ENCODE measurements around the gene SRSF6.

SRSF6 gene

DNA sequence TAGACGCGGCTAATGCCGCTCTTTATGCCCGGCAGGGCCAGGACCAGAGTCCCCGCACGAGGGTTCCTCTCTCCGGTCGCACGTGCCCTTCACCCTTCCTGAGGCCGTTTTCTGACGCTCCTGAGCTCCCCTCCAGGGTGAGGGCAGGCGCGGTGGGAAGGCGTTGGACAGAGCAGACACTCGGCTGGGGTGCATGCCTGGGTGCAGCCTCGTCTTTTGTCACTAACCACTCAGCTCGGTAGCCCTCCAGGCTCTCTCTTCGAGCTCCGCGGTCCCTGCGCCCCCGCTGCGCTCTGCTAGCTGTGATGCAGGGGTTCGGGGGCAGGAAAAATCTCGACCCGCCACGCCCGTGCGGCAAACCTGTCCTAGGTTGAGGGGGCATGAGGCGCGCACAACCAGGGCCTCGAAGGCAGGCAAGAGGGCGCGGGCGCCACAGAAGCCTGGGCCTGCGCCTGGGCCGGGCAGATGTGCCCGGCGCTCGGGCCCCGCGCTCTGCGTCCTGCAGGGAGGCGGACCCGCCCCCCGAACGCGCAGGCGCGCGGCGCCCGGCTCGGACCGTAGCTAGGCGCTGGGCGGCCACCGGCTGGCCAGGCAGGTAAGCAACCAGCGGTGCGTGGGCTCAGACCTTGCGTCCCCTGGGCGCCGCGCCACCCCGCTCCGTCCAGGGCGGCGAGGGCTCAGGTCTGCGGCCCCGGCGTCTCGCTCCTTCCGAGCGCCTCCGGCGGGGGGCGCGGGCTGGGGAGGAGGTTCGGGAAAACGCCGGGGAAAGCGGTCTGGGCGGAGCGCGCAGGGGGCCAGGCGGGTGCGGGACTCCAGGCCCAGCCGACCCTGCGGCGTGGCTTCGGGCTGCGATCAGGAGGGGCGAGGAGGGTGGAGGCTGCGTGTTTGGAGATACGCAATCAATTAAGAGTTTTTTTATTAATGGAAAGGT, 49.7 kb downstream of the SRSF6 start, which contains the start of gene L3MBTL1:
Gene L3MBTL1 (plus strand): TSS at position 548 of the 931 bp plus-strand sequence. CDS start 5,807 bp downstream, outside the sequence.
- CTCF ChIA-PET, result interaction anchor here (0.7 kb wide), 1 partner anchor 43 kb away, joined by 3 read pairs; no protein-coding TSS in a partner anchor
- peak; percentile 65 for DNase-seq (ENCODE audit: extremely low spot score)
- POLR2A ChIA-PET, result no interaction called here
- TF ChIP-seq, protein P1, sequence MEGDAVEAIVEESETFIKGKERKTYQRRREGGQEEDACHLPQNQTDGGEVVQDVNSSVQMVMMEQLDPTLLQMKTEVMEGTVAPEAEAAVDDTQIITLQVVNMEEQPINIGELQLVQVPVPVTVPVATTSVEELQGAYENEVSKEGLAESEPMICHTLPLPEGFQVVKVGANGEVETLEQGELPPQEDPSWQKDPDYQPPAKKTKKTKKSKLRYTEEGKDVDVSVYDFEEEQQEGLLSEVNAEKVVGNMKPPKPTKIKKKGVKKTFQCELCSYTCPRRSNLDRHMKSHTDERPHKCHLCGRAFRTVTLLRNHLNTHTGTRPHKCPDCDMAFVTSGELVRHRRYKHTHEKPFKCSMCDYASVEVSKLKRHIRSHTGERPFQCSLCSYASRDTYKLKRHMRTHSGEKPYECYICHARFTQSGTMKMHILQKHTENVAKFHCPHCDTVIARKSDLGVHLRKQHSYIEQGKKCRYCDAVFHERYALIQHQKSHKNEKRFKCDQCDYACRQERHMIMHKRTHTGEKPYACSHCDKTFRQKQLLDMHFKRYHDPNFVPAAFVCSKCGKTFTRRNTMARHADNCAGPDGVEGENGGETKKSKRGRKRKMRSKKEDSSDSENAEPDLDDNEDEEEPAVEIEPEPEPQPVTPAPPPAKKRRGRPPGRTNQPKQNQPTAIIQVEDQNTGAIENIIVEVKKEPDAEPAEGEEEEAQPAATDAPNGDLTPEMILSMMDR (IDR thresholded peaks at IDR 0.05; ENCODE audit: control extremely low read depth, extremely low read depth, low read depth, missing control alignments), result no peak

DNA sequence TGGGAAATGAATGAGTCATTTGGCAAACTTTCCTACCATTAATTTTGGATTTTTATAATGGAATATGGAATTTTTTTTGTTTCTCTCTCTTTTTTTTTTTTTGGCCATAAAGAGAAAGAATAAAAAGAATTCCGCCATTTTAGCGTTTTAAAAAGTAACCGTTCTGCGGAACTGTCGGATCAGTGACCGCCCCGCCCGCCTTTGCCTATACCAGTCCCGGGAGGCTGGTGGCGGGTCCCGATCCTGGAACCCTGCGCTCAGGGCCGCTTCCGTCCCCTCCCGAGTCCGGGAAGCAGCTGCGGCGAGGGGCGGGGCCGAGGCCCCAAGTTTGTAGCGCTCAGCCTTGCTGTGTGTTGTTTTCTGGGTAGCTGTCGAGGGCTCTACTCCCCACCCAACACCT, 50.4 kb downstream of the SRSF6 start:
- ChIA-PET CTCF (no interaction called here), POLR2A (no interaction called here)
- TF ChIP-seq, protein P1 (IDR thresholded peaks at IDR 0.05; ENCODE audit: control extremely low read depth, extremely low read depth, low read depth, missing control alignments), result no peak
- no peak for DNase-seq (ENCODE audit: extremely low spot score)

DNA sequence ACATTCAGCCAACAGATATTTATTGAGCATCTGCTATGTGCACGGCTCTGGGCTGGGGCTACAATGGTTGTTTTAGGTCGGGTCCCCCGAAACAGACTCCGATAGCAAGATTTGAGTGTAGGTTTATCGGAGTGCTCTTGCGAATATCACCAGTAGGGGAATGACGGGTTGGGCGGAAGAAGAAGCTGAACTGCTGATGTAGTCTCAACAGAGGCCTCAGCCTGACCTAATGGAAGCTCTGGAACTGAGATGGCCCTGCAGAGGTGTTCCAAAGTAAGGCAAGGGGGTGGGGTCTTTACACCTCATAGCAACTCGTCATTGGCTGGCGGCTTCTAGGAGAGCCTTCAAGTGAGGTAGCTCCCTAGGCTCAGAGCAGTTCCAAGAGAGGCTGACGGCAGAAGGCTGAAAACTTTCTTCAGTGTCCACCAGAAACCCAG, 50.9 kb downstream of the SRSF6 start:
- ChIA-PET POLR2A (no interaction called here), CTCF (no interaction called here)
- TF ChIP-seq, protein P1 (IDR thresholded peaks at IDR 0.05; ENCODE audit: control extremely low read depth, extremely low read depth, low read depth, missing control alignments), result no peak
- DNase-seq (ENCODE audit: extremely low spot score), result no peak

DNA sequence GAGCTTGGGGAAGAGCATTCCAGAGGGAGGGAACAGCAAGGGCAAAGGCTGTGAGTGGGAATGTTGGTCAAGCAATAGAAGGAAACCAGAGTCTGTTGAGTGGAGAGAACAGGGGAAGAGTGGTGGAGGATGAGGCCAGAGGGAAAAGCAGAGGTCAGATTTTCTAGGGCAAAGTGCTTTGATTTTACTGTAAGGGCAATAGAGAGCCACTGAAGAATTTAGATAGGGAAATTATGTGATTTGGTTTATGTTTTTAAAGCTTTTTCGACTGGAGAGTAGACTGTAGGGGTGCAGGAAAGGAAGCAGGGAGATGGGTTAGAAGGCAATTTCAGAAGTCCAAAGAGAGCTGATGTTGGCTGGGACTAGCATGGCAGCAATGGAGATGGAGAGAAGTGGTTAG, 54.2 kb downstream of the SRSF6 start:
- POLR2A ChIA-PET, result no interaction called here
- no peak for DNase-seq (ENCODE audit: extremely low spot score)
- TF ChIP-seq, protein P1 (IDR thresholded peaks at IDR 0.05; ENCODE audit: control extremely low read depth, extremely low read depth, low read depth, missing control alignments), result no peak
- CTCF ChIA-PET, result no interaction called here

DNA sequence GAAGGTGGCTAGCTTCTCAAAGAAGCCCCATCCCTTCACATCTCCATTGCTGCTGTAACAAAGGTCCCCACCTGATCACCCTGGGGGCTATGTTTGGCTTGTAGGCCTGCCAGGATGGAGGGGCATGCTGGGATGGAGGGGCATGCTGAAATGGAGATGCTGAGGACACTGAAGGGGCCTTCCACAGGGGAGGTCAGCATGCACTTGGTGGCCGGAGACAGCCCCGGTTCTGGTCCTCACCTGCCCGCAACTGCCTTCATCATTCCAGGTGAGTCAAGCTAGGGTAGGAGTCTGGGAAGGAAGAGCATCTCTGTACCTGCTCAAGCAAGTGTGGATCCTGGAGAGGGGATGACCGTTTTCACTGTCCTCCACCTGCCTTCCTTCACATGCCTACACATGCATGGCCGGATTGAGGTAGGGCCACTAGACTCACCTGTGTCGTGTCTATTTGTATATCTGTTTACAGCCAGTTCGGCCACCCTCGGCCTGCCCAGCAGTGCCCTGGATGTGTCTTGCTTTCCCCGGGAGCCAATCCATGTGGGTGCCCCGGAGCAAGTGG, 55.8 kb downstream of the SRSF6 start:
- POLR2A ChIA-PET, result interaction anchor here (1.0 to 1.4 kb wide), 2 partner anchors 52 to 56 kb away, joined by 3 to 5 read pairs; partner anchors contain the start of gene SRSF6
- CTCF ChIA-PET, result interaction anchor here (1.1 to 3.5 kb wide), 6 partner anchors 15 to 173 kb away, joined by 3 to 13 read pairs (median 6); partner anchors contain the start of gene SRSF6
- DNase-seq (ENCODE audit: extremely low spot score), result no peak
- TF ChIP-seq, protein P1 (IDR thresholded peaks at IDR 0.05; ENCODE audit: control extremely low read depth, extremely low read depth, low read depth, missing control alignments), result no peak
